Measurements from ENCODE around the gene KRTAP12-3.
"Not testable (repeated sequence)": the region's sequence is repeated elsewhere in the genome, so short reads cannot be mapped to it uniquely, and the experiment has no call there.

KRTAP12-3 gene

DNA sequence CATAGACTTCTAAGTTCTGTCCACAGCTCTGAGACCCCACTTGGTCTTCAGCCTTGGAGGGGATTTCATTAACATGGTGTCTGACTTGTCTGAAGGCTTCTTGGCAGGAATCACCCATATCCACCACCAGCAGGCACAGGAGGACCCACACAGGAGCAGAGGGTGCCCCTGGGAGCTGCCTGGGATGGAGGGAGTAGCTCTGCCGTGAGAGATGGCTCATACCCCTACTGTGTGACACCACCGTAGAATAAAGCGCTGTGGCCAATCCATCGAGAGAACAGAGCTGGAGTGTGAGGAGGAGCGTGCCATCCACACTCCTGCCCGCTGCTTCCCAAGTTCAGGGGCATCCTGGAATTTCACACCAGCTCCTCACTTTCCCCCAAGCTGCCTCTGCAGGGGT, 27.3 kb downstream of the KRTAP12-3 start:
- DNase-seq (ENCODE audit: low read depth), result not testable (repeated sequence)

- no peak for DNase-seq (ENCODE audit: low read depth)
Observed at GRCh38 chr21:44686000-44686781, 28.5 kb downstream of the KRTAP12-3 start.

DNA sequence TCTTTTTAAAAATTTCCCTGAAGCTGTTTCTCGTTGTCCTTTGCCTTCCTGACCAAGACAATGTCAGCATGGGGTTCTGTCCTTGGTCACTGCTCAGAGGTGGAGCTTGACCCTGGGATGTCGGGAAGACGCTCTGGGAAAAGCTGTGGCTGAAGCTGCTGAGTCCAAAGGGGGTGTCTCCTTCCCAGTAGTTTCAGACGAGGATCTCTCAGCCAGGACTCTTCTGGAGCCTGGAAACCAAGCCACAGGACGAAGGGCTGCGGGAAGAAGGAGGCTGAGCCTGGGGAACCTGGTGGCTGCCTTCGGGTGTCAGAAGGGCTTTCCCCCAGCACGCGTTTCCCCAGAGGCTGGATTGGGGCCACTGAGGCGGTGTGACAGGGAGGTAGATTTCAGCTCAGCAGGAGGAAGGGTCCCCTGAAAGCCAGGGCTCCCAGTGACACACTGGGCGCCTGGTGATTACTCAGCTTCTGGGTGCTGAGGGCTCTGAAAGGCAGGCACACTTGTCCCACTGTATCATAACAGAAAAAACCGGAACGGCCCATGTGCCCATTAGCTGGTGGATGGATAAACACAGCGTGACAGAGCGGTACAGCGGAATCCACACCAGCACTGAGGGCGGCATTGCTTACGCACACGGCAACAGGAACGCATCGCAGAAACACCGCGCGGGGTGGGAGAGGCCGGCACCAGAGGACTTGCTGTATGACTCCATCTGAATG, 29.3 kb downstream of the KRTAP12-3 start:
- no peak for DNase-seq (ENCODE audit: low read depth)

DNA sequence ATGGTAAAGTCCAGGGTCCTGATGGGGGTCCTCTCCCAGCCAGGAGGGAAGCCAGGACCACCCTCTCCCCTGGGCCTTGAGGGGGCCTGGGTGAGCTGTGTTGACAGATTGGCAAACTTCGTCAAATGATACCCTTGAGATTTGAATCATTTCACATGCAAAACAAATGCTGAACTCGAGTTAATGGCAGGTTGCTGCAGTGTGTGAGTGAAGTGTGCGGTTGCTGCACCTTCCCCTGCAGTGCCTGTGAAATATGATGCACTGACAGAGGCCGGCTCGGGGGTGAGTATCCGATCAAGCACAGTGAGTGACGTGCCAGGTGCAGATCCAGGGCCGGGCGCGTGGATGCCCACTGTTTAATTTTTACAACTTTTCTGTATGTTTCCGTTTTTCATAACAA, 29.9 kb downstream of the KRTAP12-3 start:
- DNase-seq (ENCODE audit: low read depth), result no peak

- DNase-seq (ENCODE audit: low read depth), result not testable (repeated sequence)
Observed at GRCh38 chr21:44689740-44690139, 32.0 kb downstream of the KRTAP12-3 start.

GRCh38 chr21:44691686-44692085, 34.0 kb downstream of the KRTAP12-3 start:
- no peak for DNase-seq (ENCODE audit: low read depth)

DNA sequence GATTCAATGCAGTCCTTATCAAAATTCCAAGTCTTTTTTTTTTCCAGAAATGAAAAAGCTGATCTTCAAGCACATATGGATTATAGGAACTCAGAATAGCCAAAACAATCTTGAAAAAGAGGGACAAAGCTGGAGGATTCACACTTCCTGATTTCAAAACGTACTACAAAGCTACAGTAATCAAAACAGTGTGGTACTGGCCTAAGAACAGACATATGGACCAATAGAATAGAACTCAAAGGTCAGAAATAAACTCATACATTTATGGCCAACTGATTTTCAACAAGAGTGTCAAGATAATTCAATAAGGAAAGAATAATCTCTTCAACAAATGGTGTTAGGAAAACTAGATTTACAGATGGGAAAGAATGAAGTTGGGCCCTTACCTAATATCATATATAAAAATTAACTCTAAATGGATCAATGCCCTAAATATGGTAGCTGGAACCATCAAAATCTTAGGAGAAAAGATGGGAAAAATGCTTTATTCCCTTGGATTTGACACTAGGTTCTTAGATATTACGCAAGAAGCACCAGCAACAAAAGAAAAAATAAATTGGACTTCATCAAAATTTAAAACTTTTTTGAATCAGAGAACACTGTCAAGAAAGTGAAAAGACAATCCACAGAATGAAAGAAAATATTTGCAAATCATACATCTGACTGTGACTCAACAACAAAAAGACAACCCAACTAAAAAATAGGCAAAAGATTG, 35.2 kb downstream of the KRTAP12-3 start:
- DNase-seq (ENCODE audit: low read depth), result no peak

GRCh38 chr21:44694776-44695175, 37.0 kb downstream of the KRTAP12-3 start:
- no peak for DNase-seq (ENCODE audit: low read depth)

DNA sequence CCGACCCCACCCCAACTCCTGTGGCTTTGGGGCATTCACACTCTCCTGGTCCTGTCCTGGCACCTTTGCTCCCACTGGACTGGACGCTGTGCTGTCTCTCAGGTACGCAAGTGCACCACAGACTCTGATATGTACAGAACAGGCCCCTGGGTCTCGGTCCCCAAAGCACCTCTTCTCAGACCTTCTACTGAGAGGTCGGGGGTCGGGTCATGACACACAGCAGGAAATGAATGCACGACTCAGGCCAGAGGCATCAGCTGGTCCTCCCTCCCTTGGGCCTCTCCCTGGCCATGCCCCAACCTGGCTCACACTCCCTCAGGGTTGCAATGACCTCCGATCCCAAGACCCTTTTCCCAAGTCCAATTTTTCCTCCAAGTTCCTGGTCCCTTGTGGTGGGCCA, 37.5 kb downstream of the KRTAP12-3 start:
- no peak for DNase-seq (ENCODE audit: low read depth)

- DNase-seq (ENCODE audit: low read depth), result no peak
Observed at GRCh38 chr21:44695641-44696040, 37.9 kb downstream of the KRTAP12-3 start.

GRCh38 chr21:44696572-44696971, 38.8 kb downstream of the KRTAP12-3 start:
- no peak for DNase-seq (ENCODE audit: low read depth)

DNA sequence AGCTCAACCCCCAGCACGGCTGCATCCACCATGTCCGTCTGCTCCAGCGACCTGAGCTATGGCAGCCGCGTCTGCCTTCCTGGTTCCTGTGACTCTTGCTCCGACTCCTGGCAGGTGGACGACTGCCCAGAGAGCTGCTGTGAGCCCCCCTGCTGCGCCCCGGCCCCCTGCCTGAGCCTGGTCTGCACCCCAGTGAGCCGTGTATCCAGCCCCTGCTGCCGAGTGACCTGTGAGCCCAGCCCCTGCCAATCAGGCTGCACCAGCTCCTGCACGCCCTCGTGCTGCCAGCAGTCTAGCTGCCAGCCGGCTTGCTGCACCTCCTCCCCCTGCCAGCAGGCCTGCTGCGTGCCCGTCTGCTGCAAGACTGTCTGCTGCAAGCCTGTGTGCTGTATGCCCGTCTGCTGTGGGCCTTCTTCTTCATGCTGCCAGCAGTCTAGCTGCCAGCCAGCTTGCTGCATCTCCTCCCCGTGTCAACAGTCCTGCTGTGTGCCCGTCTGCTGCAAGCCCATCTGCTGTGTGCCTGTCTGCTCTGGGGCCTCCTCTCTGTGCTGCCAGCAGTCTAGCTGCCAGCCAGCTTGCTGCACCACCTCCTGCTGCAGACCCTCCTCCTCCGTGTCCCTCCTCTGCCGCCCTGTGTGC, 39.6 kb downstream of the KRTAP12-3 start, which contains the start of gene KRTAP10-12:
KRTAP10-12 (plus strand) TSS at position 1 of the 639 bp plus-strand sequence; CDS start at position 31, 30 bp downstream.
- DNase-seq (ENCODE audit: low read depth), result not testable (repeated sequence)

- no peak for DNase-seq (ENCODE audit: low read depth)
Observed at GRCh38 chr21:44697811-44698734, 40.3 kb downstream of the KRTAP12-3 start.

GRCh38 chr21:44699502-44700001, 41.8 kb downstream of the KRTAP12-3 start:
- no peak for DNase-seq (ENCODE audit: low read depth)

DNA sequence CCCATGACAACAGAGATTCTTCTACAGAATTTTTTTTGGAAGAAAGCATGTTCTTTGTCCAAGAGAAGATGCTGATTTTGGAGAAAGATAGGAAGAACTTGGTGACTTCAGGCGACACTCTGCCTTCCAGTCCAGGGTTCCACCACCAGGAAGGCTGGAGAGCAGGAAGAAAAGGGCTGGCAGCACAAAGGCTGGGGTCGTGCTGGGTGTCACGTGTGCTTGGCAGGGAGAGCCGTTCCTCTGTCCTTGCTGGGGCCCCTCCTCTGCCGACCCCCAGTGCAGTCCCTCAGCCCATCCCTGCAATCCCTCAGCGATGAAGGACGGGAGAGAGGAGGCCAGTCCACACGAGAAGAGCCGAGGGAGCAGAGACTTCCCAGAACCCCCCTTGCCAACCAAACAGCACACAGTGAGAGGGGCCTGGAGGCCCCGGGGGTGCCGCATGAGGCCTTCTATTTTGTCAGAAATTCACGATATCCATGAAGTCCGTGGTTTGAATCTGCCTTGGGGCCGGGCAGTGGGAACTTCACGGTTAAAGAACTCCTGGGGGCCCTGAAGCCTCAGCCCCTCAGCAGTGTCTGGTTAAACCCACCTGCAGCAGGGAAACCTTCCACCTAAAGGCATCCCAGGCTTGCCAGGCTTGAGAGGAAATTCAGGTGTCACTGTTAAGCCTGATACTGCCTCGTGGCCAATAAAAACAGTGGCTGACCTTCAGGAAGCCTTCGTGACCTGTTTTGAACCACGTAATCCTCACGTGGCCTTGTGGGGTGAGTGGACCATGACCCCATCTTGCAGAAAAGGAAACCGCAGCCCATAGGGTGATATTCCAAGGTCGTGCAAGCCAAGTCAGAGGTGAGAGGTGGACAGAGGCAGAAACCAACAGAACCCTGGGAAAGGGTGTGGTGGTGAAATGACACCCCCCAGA, 42.6 kb downstream of the KRTAP12-3 start:
- DNase-seq (ENCODE audit: low read depth), result no peak

DNA sequence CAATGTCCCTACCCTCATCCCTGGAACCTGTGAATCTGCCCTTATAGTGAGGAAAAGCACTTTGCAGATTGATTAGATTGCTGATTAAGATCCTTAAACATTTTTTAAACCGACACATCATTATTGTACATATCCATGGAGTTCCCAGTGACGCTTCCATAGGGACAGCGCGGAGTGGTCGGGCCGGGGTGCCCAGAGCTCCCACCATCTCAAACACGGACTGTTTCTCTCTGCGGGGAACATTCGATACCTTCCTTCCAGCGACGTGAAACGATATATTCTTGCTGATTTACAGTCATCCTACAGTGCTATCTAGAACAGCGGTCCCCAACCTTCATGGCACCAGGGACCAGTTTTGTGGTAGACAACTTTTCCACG, 43.3 kb downstream of the KRTAP12-3 start:
- DNase-seq (ENCODE audit: low read depth), result no peak

GRCh38 chr21:44701541-44701940, 43.8 kb downstream of the KRTAP12-3 start:
- DNase-seq (ENCODE audit: low read depth), result no peak

DNA sequence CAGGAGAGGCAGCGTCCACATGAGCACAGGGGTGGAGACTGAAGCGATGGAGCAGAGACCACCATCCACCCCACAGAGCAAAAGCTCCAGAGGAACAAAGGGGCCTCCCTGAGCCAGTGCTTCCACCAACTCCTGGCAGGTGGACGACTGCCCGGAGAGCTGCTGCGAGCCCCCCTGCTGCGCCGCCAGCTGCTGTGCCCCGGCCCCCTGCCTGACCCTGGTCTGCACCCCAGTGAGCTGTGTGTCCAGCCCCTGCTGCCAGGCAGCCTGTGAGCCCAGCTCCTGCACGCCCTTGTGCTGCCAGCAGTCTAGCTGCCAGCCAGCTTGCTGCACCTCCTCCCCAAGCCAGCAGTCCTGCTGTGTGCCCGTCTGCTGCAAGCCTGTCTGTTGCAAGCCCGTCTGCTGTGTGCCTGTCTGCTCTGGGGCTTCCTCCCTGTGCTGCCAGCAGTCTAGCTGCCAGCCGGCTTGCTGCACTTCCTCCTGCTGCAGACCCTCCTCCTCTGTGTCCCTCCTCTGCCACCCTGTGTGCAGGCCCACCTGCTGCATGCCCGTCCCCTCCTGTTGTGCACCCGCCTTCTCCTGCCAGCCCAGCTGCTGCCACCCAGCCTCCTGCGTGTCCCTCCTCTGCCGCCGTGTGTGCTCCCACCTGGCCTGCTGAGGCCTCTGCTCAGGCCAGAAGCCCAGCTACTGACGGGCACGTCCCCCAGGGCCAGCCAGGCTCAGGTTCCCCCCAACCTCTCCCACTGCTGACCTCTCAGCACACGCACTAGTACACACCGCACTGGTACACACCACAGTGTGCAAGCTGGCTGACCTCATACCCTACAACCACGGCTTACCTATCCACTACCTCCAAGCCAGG, 44.6 kb downstream of the KRTAP12-3 start:
- no peak for DNase-seq (ENCODE audit: low read depth)

Data from non-pigmented ciliary epithelial cell (primary cell).